Posterior vena cava (tissue), 2 donors: ENCODE data around the gene SNX14. TPM values are rescaled to one million over a fixed set of nuclear protein-coding genes. Genes with fewer than 3 reads are reported as not detected.
"Not testable (repeated sequence)": the region's sequence is repeated elsewhere in the genome, so short reads cannot be mapped to it uniquely, and the experiment has no call there.

Experiments used
- DNase-seq: peaks from one replicate; pipeline ENCODE4 v3.0.0-alpha.2; 2020; ENCODE audit warnings: low spot score
- intact Hi-C, 2 donors: fragments of 100-400 bp; cut with DNase I; formaldehyde crosslinking; loops; one replicate each; pipeline versions ENCODE4 v1.14.1 to v1.14.2; 2022 to 2023
- total RNA-seq, 2 donors: library from RNA; stranded (reverse); fragmentation: NEBNext Ultra II Directional; extraction: Animal tissue kit (Norgen Biotek cat#: 25700); gene quantifications; one replicate each; pipeline ENCODE4 v1.2.1, GENCODE V29; 2021
- donor health status: DM: yes; HTN: yes; CAD: no.
- donor health status: DM: yes; HTN: yes; CAD: no.

Gene SNX14
- total RNA-seq, 2 donors from 2014 or later, result 74.2 to 77.0 TPM

GRCh38 chr6:85600713-85601313 is 7.2 kb upstream of the SNX14 start:
- no peak for DNase-seq
- intact Hi-C loops, result no loop called here

GRCh38 chr6:85594197-85594930 is 706 bp upstream of the SNX14 start:
- intact Hi-C loops, result no loop called here
- DNase-seq, result no peak

GRCh38 chr6:85592033-85592432 is 1.6 kb downstream of the SNX14 start:
- intact Hi-C loops, result no loop called here
- DNase-seq, result no peak

GRCh38 chr6:85591207-85591606 is 2.5 kb downstream of the SNX14 start:
- no peak for DNase-seq
- intact Hi-C loops, result no loop called here

- intact Hi-C loops, result no loop called here
- no peak for DNase-seq
These were observed 7.9 kb downstream of the SNX14 start for GRCh38 chr6:85585741-85586140.

GRCh38 chr6:85582832-85583231 is 10.8 kb downstream of the SNX14 start:
- intact Hi-C loops, DNase-seq: not testable (repeated sequence)

- DNase-seq, result no peak
- intact Hi-C loops, result no loop called here
These were observed 12.1 kb downstream of the SNX14 start for GRCh38 chr6:85581572-85581971.

- intact Hi-C loops, result no loop called here
- DNase-seq, result no peak
These were observed 12.8 kb downstream of the SNX14 start for GRCh38 chr6:85580878-85581267.

- no peak for DNase-seq
- intact Hi-C loops, result no loop called here
These were observed 13.4 kb downstream of the SNX14 start for GRCh38 chr6:85580118-85580877.

- no peak for DNase-seq
- intact Hi-C loops, result no loop called here
These were observed 14.1 kb downstream of the SNX14 start for GRCh38 chr6:85579581-85579980.

- intact Hi-C loops, result no loop called here
These were observed 17.2 kb downstream of the SNX14 start for GRCh38 chr6:85576476-85576875.

GRCh38 chr6:85574932-85575598 is 18.6 kb downstream of the SNX14 start:
- DNase-seq, result no peak
- intact Hi-C loops, result no loop called here

More at GRCh38 chr6:85576476-85576875, 17.2 kb downstream of the SNX14 start:
- DNase-seq, result no peak

GRCh38 chr6:85569323-85569722 is 24.3 kb downstream of the SNX14 start:
- intact Hi-C loops, result no loop called here
- no peak for DNase-seq

GRCh38 chr6:85568411-85568810 is 25.2 kb downstream of the SNX14 start:
- intact Hi-C loops, result no loop called here
- no peak for DNase-seq

GRCh38 chr6:85565736-85566135 is 27.9 kb downstream of the SNX14 start:
- intact Hi-C loops, result no loop called here
- no peak for DNase-seq

GRCh38 chr6:85564223-85564622 is 29.4 kb downstream of the SNX14 start:
- intact Hi-C loops, DNase-seq: not testable (repeated sequence)

- intact Hi-C loops, result no loop called here
- no peak for DNase-seq
These were observed 31.8 kb downstream of the SNX14 start for GRCh38 chr6:85561750-85562357.

GRCh38 chr6:85556992-85557668 is 36.5 kb downstream of the SNX14 start:
- DNase-seq, result no peak
- intact Hi-C loops, result no loop called here

GRCh38 chr6:85552652-85553051 is 41.0 kb downstream of the SNX14 start:
- intact Hi-C loops, result no loop called here
- DNase-seq, result no peak
